Esophagus muscularis mucosa (tissue), 3 donors: ENCODE results near the gene SMIM24.

ENCODE experiments used
- CTCF ChIP-seq, 3 experiments: fragments of 200-600 bp in 2 of 3; fragments of 450-650 bp in 1 of 3; sonication (generic) in 2 of 3; IDR thresholded peaks; one replicate each; pipeline ENCODE4 v1.5.1; 2017 to 2019; ENCODE audit warnings: antibody characterized with exemption in 3 of 3, mild to moderate bottlenecking in 2 of 3, moderate library complexity in 1 of 3
- POLR2A ChIP-seq: fragments of 450-650 bp; IDR thresholded peaks from one replicate; pipeline ENCODE4 v1.6.1; 2017; ENCODE audit warnings: antibody characterized with exemption, moderate library complexity, mild to moderate bottlenecking, low read depth

GRCh38 chr19:3519126-3519525 is 38.8 kb upstream of the SMIM24 start:
- TF ChIP-seq CTCF (IDR thresholded peaks at IDR 0.05), result no peak
- TF ChIP-seq POLR2A, result no peak
